Tongue (tissue), 2 donors: ENCODE data around the gene RPAP3. TPM values are rescaled to one million over a fixed set of nuclear protein-coding genes. Genes with fewer than 3 reads are reported as not detected.
"Not testable (repeated sequence)": the region's sequence is repeated elsewhere in the genome, so short reads cannot be mapped to it uniquely, and the experiment has no call there.

Source experiments
- DNase-seq: peaks from one replicate; pipeline ENCODE4 v3.0.0-alpha.2; 2015
- total RNA-seq: library from RNA; depleted of rRNA; stranded (reverse); fragments of >200 nt; gene quantifications from one replicate; pipeline ENCODE4 v1.2.3, GENCODE V29; 2014

RPAP3 gene
- total RNA-seq, 1 donor from 2014 or later, result 19.9 TPM

DNA sequence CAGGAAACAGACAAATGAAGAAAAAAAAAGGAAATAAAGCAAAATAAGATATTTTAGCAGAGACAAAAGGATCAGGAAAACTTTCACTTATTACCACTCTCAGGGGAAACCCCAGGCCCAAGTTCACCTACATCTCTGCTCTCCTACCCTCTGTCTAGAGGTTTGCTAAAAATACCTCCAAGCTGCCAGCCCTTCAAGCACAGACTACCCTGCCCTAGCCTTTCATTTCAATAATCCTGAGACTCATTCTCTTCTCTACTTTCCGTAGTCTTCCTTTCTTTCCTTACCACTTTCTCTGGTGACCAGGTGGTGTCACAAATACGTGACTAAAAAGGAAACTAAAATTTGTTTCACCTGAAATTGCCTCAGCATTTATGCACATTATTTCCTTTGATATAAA, 33.8 kb downstream of the RPAP3 start:
- DNase-seq, result no peak

DNA sequence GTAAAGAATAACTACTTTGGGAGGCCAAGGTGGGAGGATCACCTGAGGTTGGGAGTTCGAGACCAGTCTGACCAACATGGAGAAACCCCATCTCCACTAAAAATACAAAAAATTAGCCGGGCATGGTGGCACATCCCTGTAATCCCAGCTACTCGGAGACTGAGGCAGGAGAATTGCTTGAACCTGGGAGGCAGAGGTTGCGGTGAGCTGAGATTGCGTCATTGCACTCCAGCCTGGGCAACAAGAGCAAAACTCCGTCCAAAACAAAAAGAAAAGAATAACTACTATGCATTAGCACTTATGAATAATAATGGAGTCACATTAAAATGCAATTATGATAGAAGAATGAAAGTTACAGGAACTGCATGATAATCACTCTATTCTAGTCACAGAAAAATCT, 37.9 kb downstream of the RPAP3 start:
- DNase-seq, result not testable (repeated sequence)

GRCh38 chr12:47652521-47653234, 53.2 kb downstream of the RPAP3 start:
- DNase-seq, result no peak

DNA sequence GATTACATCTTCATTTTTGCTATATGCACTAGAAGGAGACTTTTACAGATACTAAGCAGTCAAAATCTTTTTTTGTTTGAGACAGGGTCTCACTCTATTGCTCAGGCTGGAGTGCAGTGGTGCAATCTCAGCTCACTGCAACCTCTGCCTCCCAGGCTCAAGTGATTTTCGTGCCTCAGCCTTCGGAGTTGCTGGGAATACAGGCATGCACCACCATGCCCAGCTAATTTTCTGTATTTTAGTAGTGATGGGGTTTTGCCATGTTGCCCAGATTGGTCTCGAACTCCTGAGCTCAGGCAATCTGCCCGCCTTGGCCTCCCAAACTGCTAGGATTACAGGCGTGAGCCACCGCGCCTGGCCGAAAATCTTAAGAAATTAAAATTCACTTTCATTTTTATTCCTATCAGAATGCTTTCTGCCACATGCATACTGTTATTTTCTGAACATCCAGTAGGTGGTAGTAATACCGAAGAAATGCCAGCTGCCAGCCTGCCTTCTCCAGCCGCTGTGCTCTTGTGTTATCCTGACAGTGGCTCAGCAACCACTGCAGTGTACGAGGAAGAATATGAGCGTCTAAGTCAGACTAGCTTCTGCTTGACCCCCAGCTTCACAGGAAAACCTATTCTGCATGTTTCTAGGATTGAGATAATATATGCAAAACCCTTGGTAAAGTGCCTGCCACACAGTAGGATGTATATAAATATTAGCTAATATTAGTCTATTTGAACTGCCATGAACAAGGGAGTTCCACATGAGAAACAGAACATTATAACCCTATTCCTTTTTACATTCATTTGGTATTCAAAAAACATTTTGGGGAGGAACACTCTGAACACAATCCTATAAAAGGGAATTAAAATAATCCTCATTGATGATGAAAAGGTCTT, 54.2 kb downstream of the RPAP3 start:
- peak; percentile 76 for DNase-seq

DNA sequence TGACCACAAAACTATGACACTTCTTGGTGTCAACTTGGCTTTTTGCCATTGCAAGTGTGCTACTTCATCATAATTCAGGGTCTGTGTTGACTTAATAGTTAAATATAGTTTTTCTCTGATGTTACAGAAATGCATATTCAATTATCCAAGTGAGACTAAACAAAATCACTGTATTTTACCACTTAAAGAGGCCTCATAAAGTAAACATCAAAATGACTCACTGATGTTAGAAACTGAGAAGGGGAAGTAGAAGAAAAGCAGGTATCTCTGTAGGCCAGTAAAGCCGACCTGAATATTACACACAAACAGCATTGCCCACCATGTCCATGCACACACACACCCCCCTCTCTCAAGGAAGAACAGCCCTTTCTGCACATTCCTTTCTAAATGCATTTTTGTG, 55.4 kb downstream of the RPAP3 start:
- DNase-seq, result no peak

- no peak for DNase-seq
Observed at GRCh38 chr12:47649381-47649780, 56.4 kb downstream of the RPAP3 start.

GRCh38 chr12:47648056-47648579, 57.7 kb downstream of the RPAP3 start:
- DNase-seq, result no peak

GRCh38 chr12:47642310-47642709, 63.5 kb downstream of the RPAP3 start:
- not testable (repeated sequence) for DNase-seq

- no peak for DNase-seq
Observed at GRCh38 chr12:47636908-47637780, 68.7 kb downstream of the RPAP3 start.

- not testable (repeated sequence) for DNase-seq
Observed at GRCh38 chr12:47635770-47636169, 70.1 kb downstream of the RPAP3 start.

- no peak for DNase-seq
Observed at GRCh38 chr12:47634127-47634526, 71.7 kb downstream of the RPAP3 start.

DNA sequence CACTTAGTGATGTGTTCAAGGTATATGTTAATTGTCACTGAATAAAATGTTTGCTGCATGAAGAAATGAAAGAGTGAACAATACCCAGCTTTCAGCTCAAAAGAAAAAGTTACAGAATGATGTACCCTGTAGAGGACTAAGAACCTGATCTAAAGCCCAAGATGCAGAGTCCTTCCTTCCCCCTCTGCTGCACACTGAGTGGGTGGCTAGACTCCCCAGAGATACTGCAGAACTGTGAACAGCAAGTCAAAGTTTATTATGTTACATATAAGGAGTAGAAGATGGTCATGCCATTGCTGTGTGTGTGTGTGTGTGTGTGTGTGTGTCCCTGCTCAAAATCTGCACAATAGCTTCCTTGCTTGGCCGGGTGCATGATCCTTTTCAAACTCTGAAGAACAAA, 83.9 kb downstream of the RPAP3 start:
- DNase-seq, result no peak

GRCh38 chr12:47617476-47617875, 88.4 kb downstream of the RPAP3 start:
- no peak for DNase-seq

DNA sequence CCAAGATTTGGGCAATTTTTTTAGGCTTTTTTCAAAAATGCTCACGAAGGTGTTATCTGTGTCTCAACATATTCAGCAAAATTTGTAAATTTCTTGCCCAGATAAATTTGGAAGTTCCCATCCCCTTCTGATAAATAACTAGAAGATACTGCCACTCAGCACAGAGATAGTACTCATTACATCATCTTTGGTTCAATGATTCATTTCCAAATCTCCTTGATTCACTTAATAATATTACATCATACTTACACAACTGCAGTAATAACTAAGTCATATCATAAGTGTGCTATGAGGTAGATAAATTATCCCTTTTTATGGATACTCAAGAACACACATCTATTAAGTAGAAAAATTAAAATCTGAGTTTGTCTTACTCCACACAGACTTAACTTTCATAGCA, 89.4 kb downstream of the RPAP3 start:
- DNase-seq, result no peak

DNA sequence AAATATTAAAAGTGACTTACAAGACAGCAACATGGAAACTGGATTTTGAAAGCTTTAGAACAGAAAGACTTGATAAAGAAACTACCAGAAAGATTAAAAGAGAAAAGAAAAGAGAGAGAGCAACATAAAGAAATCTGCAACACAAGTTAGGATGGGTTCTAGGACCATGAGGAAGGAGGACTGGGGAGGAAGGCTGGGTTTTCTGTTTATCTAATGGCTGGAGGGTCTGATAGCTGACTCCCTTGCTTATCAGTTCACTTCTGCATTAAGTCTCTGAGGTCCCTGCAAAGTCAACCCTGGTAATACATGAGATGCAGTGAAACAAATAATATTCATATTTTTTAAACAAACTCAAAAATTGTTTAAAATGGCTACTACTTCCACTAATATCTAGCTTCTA, 90.1 kb downstream of the RPAP3 start:
- DNase-seq, result no peak

GRCh38 chr12:47614521-47614920, 91.3 kb downstream of the RPAP3 start:
- DNase-seq, result no peak

- DNase-seq, result no peak
Observed at GRCh38 chr12:47612953-47613352, 92.9 kb downstream of the RPAP3 start.

DNA sequence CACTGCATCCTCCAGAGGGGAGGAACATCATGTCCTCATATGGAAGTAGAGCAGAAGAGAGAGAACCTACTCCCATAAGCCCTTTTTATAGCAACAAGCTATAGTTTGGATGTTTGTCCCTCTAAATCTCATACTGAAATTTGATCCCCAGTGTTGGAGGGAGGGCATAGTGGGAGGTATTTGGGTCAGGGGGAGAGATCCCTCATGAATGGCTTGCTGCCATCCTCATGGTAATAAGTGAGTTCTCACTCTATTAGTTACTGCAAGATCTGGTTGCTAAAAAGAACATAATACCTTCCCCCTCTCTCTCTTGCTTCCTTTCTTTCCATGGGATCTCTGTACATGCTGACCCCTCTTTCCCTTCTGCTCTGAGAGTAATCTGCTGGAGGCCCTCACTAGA, 93.9 kb downstream of the RPAP3 start:
- no peak for DNase-seq
